Measurements from ENCODE around the gene ADCY10.

Gene ADCY10

DNA sequence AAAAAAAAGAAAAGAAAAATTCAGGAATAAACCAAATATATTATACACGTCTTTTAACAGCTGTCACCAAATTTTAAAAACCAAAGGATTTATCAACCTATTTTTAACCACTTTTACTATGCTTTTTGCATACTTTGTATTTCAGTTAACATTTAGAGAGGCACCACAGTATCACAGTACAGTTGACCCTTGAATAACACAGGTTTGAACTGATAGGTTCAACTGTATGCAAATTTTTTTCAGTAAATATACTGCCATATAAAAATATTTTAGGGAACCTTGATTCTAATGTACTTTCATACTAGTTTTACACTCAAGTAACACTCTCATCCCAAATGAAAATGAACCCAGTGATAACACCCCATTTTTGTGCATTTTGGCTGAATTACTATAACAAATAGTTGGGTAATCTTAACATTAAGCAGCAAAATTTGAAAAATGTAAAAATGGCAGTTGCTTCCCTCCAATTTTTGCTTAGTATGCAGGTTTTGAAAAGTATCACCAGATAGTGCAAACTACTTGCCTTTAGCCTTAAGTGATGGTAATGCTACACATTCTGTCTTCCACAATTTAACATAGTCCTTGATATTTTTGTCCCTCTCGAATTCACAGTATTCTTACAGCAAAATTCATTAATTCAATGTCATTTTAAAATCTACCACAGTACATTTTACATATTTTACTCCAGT lies 10.8 kb upstream of the ADCY10 start:
- Histone ChIP-seq H3K79me2 (ENCODE audit: control insufficient read depth, insufficient read depth, low read length) (no peaks in the 10 kb centered on the region), H2BK15ac (replicated peaks; ENCODE audit: low read depth) (no peak overlapping the region), H3K4ac (ENCODE audit: low read depth, low read length) (no peak overlapping the region)

DNA sequence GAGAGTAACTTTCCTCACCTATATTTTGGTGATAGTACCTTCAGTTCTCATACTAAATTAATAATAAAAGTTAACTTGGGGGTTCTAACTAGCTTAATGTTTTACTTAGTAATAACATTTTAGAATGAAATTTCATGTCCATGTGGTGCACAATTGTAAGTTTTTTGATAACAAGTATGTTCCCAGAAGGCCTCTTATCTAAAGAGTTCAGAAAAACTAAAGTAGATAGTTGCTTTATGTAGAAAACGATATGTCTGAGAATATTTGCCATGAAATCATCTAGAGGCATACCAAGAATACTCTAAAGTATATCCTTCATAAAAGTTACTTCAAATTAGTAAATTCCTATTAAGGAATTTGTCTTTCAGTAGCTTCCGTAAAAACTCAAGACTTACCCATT lies 10.2 kb upstream of the ADCY10 start:
- Histone ChIP-seq H2BK120ac (ENCODE audit: low read depth, low read length) (no peak overlapping the region), H3K4ac (ENCODE audit: low read depth, low read length) (no peak overlapping the region), H3K79me1 (ENCODE audit: low read length) (no peaks in the 10 kb centered on the region), H3K27ac (ENCODE audit: low read depth, low read length) (no peak overlapping the region), H2AK5ac (ENCODE audit: low read length) (no peak overlapping the region), H3K36me3 (ENCODE audit: control insufficient read depth, insufficient read depth, low read length) (no peaks in the 10 kb centered on the region), H3K18ac (ENCODE audit: low read length) (no peak overlapping the region), H2BK5ac (ENCODE audit: low read length) (no peak overlapping the region), H3K4me3 (ENCODE audit: low read length) (no peak overlapping the region), H2BK15ac (replicated peaks; ENCODE audit: low read depth) (no peak overlapping the region), H3K79me2 (ENCODE audit: control insufficient read depth, insufficient read depth, low read length) (no peaks in the 10 kb centered on the region), H3K23ac (ENCODE audit: low read length) (no peak overlapping the region), H3K4me1 (ENCODE audit: control insufficient read depth, low read depth, low read length) (peaks cover 2% of the 10 kb centered on the region), H3K56ac (ENCODE audit: low read length) (no peak overlapping the region), H3K9ac (ENCODE audit: low read length) (no peak overlapping the region), H4K8ac (ENCODE audit: low read depth, low read length) (no peak overlapping the region), H3K27me3 (ENCODE audit: insufficient read depth, low read length, poor library complexity) (no peaks in the 10 kb centered on the region), H3K4me2 (ENCODE audit: low read length) (no peak overlapping the region), H4K5ac (ENCODE audit: low read length) (no peak overlapping the region)
- no CpG with 5 or more reads among the region's 2 CpGs for WGBS (ENCODE audit: extremely low coverage, insufficient coverage, low lambda C conversion rate)
- no peak for DNase-seq

More for the DNA sequence above, 10.8 kb upstream of the ADCY10 start:
- no peak overlapping the region for H3K9ac ChIP-seq (ENCODE audit: low read length)
- no peak overlapping the region for H4K8ac ChIP-seq (ENCODE audit: low read depth, low read length)
- H4K5ac ChIP-seq (ENCODE audit: low read length) = no peak overlapping the region
- no peak overlapping the region for H3K23ac ChIP-seq (ENCODE audit: low read length)
- no peak overlapping the region for H2BK5ac ChIP-seq (ENCODE audit: low read length)
- 100% methylated on average over 1 of the region's 2 CpGs for WGBS (ENCODE audit: extremely low coverage, insufficient coverage, low lambda C conversion rate)
- no peaks in the 10 kb centered on the region for H3K36me3 ChIP-seq (ENCODE audit: control insufficient read depth, insufficient read depth, low read length)
- no peak for DNase-seq
- no peaks in the 10 kb centered on the region for H3K79me1 ChIP-seq (ENCODE audit: low read length)
- H3K27me3 ChIP-seq (ENCODE audit: insufficient read depth, low read length, poor library complexity) = no peaks in the 10 kb centered on the region
- H3K18ac ChIP-seq (ENCODE audit: low read length) = no peak overlapping the region
- H3K56ac ChIP-seq (ENCODE audit: low read length) = no peak overlapping the region
- no peak overlapping the region for H2BK120ac ChIP-seq (ENCODE audit: low read depth, low read length)
- no peak overlapping the region for H3K4me2 ChIP-seq (ENCODE audit: low read length)
- no peak overlapping the region for H3K4me3 ChIP-seq (ENCODE audit: low read length)
- no peak overlapping the region for H2AK5ac ChIP-seq (ENCODE audit: low read length)
- peaks cover 2% of the 10 kb centered on the region for H3K4me1 ChIP-seq (ENCODE audit: control insufficient read depth, low read depth, low read length)
- no peak overlapping the region for H3K27ac ChIP-seq (ENCODE audit: low read depth, low read length)

DNA sequence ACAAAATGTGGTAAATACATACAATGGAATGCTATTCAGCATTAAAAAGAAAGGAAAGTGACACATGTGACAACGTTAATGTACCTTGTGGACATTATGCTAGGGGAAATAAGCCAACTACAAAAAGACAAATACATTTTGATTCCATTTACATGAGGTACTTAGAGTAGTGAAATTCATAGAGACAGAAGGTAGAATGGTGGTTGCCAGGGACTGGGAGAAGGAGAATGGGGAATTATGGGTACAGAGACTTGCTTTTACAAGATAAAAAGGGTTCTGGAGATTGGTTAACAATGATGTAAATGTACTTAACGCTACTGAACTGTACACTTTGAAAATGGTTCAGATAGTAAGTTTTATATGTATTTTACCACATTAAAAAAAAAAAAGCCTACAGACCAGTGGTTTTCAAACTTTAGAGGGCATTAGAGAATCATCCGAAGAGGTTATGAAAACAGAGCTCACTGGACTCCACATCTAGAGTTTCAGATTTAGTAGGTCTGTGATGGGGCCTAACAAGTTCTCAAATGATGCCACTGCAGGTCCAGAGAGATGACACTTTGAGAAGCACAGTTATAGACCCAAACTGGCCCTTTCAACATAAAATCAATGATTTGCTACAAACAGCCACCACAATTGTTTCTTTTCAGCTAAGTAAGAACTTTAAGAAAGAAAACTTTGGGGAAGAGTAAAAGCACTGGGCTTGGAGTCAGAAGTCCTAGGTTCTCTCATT lies 9.6 kb upstream of the ADCY10 start:
- Histone ChIP-seq H3K27me3 (ENCODE audit: insufficient read depth, low read length, poor library complexity) (no peaks in the 10 kb centered on the region), H3K9ac (ENCODE audit: low read length) (no peak overlapping the region), H4K5ac (ENCODE audit: low read length) (no peak overlapping the region), H3K27ac (ENCODE audit: low read depth, low read length) (no peak overlapping the region), H2AK5ac (ENCODE audit: low read length) (no peak overlapping the region), H3K18ac (ENCODE audit: low read length) (no peak overlapping the region), H3K4me1 (ENCODE audit: control insufficient read depth, low read depth, low read length) (peaks cover 2% of the 10 kb centered on the region), H3K36me3 (ENCODE audit: control insufficient read depth, insufficient read depth, low read length) (no peaks in the 10 kb centered on the region), H3K79me2 (ENCODE audit: control insufficient read depth, insufficient read depth, low read length) (no peaks in the 10 kb centered on the region), H3K4ac (ENCODE audit: low read depth, low read length) (no peak overlapping the region), H3K23ac (ENCODE audit: low read length) (no peak overlapping the region), H2BK15ac (replicated peaks; ENCODE audit: low read depth) (no peak overlapping the region), H3K56ac (ENCODE audit: low read length) (no peak overlapping the region), H3K4me2 (ENCODE audit: low read length) (no peak overlapping the region), H3K4me3 (ENCODE audit: low read length) (no peak overlapping the region), H2BK120ac (ENCODE audit: low read depth, low read length) (no peak overlapping the region), H4K8ac (ENCODE audit: low read depth, low read length) (no peak overlapping the region), H2BK5ac (ENCODE audit: low read length) (no peak overlapping the region), H3K79me1 (ENCODE audit: low read length) (no peaks in the 10 kb centered on the region)
- no CpG with 5 or more reads among the region's 3 CpGs for WGBS (ENCODE audit: extremely low coverage, insufficient coverage, low lambda C conversion rate)
- no peak for DNase-seq

DNA sequence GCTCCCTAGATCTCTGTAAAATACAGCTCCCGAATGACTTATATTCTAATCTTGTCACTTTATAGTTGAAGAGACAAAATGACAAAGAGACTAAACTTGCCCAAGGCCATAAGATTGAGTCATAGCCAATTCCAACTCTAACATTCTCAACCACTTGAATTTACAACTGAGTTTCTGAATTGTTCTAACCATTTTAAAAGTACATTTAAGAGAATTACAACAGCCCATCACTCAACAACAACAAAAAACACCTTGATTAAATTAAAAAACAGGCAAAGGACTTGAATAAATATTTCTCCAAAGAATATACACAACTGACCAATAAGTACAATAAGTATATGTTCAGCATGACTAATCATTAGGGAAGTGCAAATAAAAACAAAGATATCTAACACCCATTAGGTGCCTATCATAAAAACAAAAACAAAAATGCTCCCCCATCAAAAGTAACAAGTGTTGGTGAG lies 8.7 kb upstream of the ADCY10 start:
- no peaks in the 10 kb centered on the region for H3K27me3 ChIP-seq (ENCODE audit: insufficient read depth, low read length, poor library complexity)
- H3K79me2 ChIP-seq (ENCODE audit: control insufficient read depth, insufficient read depth, low read length) = no peaks in the 10 kb centered on the region
- no peak overlapping the region for H3K56ac ChIP-seq (ENCODE audit: low read length)
- no peaks in the 10 kb centered on the region for H3K36me3 ChIP-seq (ENCODE audit: control insufficient read depth, insufficient read depth, low read length)
- no CpG with 5 or more reads among the region's 1 CpG for WGBS (ENCODE audit: extremely low coverage, insufficient coverage, low lambda C conversion rate)
- no peak overlapping the region for H2AK5ac ChIP-seq (ENCODE audit: low read length)
- no peak overlapping the region for H3K4ac ChIP-seq (ENCODE audit: low read depth, low read length)
- no peaks in the 10 kb centered on the region for H3K79me1 ChIP-seq (ENCODE audit: low read length)
- H2BK15ac ChIP-seq (replicated peaks; ENCODE audit: low read depth) = no peak overlapping the region
- H2BK120ac ChIP-seq (ENCODE audit: low read depth, low read length) = no peak overlapping the region
- H4K5ac ChIP-seq (ENCODE audit: low read length) = no peak overlapping the region
- H3K9ac ChIP-seq (ENCODE audit: low read length) = no peak overlapping the region
- H3K27ac ChIP-seq (ENCODE audit: low read depth, low read length) = no peak overlapping the region
- no peak overlapping the region for H4K8ac ChIP-seq (ENCODE audit: low read depth, low read length)
- H2BK5ac ChIP-seq (ENCODE audit: low read length) = no peak overlapping the region
- H3K23ac ChIP-seq (ENCODE audit: low read length) = no peak overlapping the region
- H3K4me3 ChIP-seq (ENCODE audit: low read length) = no peak overlapping the region
- H3K18ac ChIP-seq (ENCODE audit: low read length) = no peak overlapping the region
- H3K4me1 ChIP-seq (ENCODE audit: control insufficient read depth, low read depth, low read length) = peaks cover 2% of the 10 kb centered on the region
- DNase-seq = no peak
- no peak overlapping the region for H3K4me2 ChIP-seq (ENCODE audit: low read length)

DNA sequence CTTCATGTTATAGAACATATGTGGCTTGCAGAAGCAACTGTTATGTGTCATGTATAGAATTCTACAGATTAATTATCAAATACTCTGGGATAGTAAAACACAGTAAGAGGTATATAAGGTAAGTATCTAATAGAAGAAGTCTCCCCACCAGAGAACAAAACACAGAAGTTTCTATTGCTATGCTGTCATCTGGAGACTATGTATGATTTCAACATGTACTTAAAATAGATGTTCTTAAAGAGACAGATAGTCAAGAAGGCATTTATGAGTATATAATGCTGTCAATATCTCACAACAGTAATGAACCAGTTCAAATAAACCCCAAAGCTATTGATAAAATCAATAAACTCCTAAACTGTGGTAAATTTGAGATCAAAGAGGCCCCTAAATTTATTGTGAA lies 8.1 kb upstream of the ADCY10 start:
- no peak for DNase-seq
- Histone ChIP-seq H3K4me3 (ENCODE audit: low read length) (no peak overlapping the region), H3K18ac (ENCODE audit: low read length) (no peak overlapping the region), H3K79me2 (ENCODE audit: control insufficient read depth, insufficient read depth, low read length) (no peaks in the 10 kb centered on the region), H2BK15ac (replicated peaks; ENCODE audit: low read depth) (no peak overlapping the region), H2BK120ac (ENCODE audit: low read depth, low read length) (no peak overlapping the region), H4K8ac (ENCODE audit: low read depth, low read length) (no peak overlapping the region), H2BK5ac (ENCODE audit: low read length) (no peak overlapping the region), H3K4me2 (ENCODE audit: low read length) (no peak overlapping the region), H3K23ac (ENCODE audit: low read length) (no peak overlapping the region), H4K5ac (ENCODE audit: low read length) (no peak overlapping the region), H3K79me1 (ENCODE audit: low read length) (no peaks in the 10 kb centered on the region), H3K56ac (ENCODE audit: low read length) (no peak overlapping the region), H3K4me1 (ENCODE audit: control insufficient read depth, low read depth, low read length) (peaks cover 1% of the 10 kb centered on the region), H3K27me3 (ENCODE audit: insufficient read depth, low read length, poor library complexity) (no peaks in the 10 kb centered on the region), H3K27ac (ENCODE audit: low read depth, low read length) (no peak overlapping the region), H3K9ac (ENCODE audit: low read length) (no peak overlapping the region), H3K36me3 (ENCODE audit: control insufficient read depth, insufficient read depth, low read length) (no peaks in the 10 kb centered on the region), H2AK5ac (ENCODE audit: low read length) (no peak overlapping the region), H3K4ac (ENCODE audit: low read depth, low read length) (no peak overlapping the region)
